GM15510 (cell line): ENCODE results near the gene IHH.

Experiments
- POLR2A ChIP-seq: IDR thresholded peaks from 3 replicates; pipeline ENCODE4 v1.6.1; 2011; ENCODE audit warnings: borderline replicate concordance; ENCODE audit not compliant: insufficient read length; ENCODE audit errors: extremely low read depth

The IHH gene

DNA sequence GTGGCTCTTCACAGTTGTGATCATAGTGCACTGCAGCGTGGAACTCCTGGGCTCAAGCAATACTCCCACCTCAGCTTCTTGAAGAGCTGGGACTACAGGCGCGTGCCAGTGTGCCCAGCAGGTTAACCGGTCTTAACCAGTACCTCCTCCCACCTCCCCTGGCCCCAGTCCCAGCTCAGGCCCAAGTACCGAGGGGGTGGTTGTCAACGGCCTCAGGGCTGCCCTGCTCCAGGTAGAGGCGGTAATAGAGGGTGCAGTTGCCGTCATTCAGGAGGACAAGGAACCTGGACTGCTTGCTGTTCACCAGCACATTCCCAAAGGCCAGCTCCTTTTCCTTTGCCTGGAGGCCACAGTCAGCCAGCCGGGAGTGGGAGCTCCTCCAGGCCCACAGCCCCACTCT is 39.1 kb downstream of the IHH start:
- TF ChIP-seq POLR2A: no peak

DNA sequence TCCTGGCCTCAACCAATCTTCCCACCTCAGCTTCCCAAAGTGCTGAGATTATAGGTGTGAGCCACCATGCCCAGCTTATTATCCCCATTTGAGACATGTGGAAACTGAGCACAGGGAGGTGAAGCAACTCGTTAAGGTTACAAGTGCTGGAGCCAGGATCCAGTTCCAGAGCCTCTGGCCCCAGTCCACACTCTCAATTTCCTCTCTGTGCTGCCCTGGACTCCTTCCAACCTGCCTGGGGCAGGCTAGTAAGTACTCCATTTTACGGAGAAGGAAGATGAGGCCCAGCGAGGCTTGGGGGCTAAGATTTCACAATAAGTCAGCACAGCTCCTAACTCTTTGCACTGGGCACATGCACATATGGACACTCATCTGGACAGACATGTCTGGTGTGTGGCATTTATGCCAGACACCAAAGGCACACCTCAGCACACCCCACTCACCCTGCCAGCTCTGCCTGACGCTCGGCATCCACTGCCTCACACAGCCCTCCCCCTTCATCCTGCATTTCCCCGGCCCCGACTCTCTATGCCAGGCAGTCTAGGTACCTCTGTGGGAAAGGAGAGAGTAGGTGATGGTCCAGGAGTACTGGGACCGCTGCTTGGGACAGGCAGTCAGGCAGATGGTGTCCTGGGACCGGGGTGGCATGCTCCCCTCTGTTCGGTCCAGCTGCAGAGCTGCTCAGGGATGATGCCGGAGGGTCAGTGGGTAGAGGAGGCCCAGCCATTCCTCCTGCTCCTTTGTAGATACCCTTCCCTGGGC is 39.9 kb downstream of the IHH start:
- no peak for TF ChIP-seq POLR2A

DNA sequence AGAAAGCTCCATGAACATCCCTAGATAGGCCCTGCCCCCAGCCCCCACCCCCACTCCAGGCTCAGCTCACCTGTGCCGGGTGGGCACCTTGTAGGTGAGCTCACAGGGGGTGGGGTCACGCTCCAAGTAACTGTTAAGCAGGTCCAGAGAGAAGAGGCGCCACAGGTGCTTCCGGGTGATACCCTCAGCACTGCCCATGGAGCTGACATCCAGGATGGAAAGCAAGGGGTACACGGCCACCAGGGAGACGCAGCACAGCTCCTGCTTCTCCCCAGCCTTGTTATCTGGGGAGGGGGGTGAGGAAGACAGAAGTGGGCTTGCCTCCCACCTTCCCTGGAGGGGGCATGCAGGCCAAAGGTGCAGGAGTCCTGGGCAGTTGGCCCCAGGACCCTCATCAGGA is 41.3 kb downstream of the IHH start:
- TF ChIP-seq POLR2A: no peak

DNA sequence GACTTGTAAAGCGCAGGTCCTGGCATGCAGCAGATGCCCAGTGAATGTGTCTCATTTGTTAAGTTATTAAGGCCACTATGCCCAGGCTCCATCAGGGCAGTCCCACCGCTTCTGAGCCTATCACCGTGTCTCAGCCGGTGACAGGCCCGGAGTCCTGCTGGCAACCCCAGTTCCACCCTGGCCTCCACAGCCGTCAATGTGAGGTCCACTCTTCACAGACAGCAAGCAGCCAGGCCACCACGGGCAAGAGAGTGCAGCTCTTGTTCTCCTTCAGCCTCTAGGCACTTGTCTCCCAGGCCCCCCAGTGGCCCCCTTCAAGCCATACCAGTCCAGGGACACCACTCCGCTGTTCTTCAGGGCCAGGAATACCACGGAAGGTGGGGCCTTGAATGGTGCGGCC is 42.0 kb downstream of the IHH start:
- no peak for TF ChIP-seq POLR2A

DNA sequence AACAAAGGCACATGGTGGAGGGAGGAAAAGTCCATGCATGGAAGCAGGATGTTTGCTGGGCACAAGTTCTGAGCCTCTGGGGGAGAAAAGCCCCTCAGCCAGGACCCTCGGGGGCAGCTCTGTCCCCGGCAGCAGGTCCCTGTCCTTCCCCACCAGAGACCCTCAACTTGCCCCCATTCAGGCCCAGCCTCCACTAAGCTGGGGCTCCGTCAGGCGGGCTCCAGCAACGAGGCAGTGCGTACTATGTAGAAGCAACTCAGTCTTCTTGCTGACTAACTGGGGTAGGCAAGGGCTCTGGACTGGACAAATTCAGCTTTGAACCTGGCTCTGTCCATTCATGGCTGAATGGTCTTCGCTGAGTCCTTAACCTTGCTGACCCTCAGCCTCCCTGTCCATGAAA is 42.4 kb downstream of the IHH start:
- TF ChIP-seq POLR2A: no peak

DNA sequence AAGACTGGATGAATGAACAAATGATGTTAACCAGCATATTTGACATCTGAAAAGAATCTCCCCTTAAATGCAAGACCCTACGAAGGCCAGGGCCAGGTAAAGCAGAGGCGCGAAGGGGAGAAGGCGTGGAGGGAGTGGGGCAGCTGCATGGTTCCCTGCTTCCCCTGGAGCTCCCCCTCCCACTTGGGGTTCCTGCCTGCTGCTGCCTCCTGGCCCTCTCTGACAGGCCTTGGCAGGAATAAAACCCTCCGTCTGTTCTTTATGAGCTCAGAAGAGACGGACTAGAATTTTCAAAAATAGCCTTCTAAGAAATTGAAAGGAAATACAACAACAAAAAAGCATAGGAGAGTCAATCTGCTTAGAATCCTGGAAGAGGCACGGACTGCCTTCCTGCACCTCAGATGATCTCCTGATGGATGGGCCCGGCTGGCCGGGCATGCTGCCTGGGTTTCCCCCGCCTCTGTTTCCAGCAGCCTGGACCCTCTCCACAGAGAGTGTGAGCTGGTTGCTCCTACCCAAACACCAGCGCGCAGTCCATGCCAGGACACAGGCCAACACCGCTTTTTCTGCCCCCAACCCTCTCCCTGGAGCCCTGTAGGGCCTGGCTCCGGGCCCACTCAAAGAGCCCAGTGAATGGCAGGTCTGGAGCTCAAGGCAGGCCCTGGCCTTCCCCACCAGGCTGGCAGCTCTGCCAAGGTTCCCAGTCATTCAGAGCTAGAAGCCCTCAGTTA is 43.4 kb downstream of the IHH start:
- no peak for TF ChIP-seq POLR2A

DNA sequence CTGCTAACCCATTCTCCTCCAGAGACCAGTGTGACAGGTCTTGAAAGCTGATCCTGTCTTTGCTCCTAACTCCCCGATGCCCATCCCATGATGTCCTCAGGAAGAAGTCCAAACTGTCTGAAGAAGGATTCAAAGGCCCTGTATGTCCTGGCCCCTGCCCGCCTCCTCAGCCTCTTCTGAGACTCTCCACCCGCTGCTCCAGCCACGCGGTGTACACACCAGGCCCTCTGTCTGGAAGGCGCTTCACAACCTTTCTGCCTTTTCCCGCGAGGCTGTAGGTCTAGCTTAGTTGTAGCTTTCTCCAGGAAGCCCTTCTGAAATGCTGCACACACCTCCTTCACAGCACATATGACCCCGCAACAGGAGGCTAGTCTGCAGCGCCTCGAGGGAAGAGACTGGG is 44.0 kb downstream of the IHH start:
- no peak for TF ChIP-seq POLR2A

DNA sequence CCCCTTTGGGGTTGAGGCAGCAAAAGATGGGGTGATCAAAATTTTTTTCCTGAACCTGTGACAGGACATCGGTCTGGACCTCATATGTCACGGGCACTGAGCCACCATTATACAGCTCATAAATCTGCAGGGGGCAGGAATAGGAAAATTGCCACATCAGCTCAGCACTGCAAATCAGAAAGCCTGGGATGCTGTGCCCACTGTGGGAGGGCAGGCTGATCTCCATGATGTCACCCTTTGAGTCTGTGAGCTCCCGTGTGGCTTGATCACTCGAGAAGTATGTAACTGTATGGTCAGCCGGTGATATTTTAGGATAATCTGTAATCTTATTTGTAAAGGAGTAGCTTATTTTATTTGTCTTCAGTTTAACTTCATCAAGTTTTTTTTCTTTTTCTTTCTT is 49.8 kb downstream of the IHH start:
- no peak for TF ChIP-seq POLR2A

DNA sequence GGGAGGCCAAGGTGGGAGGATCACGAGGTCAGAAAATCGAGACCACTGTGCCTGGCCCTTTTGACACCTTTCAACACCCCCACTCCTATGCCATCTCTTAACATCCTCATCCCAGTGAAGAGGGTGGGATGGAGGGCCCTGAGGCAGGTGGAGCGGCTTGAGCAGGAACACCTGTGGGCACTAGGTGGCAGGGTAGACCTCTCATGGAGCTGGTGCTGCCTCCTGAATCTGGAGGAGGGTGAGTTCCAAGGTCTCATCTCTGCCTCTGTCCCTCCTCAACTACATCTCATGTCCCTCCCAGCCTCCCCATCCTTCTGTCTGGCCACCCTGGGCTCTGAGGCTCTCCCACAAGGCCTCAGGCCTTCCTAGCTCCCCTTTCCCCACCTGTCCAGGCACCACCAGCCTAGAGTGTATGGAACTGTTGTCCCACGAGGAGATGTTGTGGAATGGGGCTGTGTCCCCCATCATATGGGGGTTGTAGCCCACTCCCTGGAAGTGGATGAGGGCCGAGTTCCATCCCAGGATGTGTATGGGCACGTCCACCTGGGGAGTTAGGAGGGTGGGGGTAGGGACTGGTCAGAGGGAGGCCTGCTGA is 50.5 kb downstream of the IHH start:
- TF ChIP-seq POLR2A: no peak

DNA sequence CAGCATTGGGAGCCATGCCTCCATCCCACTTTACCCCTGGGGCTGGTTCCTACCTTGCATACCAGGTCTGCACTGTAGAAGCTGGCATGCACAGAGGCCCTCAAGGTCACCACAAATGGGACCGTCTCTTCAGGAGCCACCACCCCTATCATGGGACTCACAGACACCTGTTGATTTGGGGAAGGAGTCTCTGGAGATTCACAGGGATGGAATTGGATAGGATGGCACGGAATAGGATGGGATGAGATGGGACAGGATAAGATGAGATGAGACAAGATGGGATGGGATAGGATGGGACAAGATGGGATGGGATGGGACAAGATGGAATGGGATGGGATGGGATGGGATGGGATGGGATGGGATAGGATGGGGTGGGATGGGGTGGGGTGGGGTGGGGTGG is 51.4 kb downstream of the IHH start:
- no peak for TF ChIP-seq POLR2A
